HTERT RPE-1 (cell line): ENCODE data around the gene SOX6.

ENCODE experiments used
- in situ Hi-C: fragments of 300-500 bp; cut with MboI; formaldehyde crosslinking; loops from 4 replicates; pipeline ENCODE4 v1.14.3; 2020; ENCODE audit warnings: low sequenced_read_pairs

The SOX6 gene

DNA sequence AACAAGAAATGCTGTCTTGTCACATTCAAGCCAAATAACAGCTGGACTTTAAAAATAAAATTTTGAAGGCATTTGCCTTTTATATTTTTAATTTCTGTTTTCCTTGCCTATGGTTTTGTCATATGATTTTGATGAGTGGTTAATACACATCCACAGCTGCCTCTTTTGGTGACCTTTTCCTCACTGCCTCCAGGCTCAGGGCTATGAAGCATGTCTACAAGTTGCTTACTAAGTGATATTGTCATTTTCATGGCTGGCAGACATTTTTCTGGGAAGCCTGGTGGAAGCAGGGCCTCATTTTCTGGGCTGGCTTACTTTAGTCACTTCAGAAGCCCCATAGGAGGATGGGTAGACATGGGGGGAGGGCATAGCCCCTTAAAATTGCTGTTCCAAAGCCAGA, 344.9 kb downstream of the SOX6 start:
- in situ Hi-C loops: no loop called here

GRCh38 chr11:16009021-16009420, 347.3 kb downstream of the SOX6 start:
- in situ Hi-C loops: no loop called here

DNA sequence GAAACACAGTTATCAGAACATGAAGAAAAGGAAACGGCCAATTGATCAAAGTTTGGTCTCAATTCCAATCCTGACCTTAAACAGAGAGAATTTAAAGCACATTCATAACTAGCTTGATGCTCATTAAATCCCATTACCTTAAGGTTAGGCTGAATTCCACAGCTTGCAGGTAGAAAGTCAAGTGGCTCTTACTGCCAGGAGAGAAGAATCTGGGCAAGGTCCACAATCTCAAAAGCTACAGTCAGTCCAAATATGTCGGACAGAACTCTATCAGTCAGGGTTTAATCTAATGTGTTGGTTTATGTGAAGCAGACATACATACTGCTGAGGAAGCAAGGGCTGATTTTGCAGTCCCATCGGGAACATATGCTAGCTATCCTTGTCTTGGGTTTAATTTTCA, 348.8 kb downstream of the SOX6 start:
- in situ Hi-C loops: no loop called here

GRCh38 chr11:16002942-16003341, 353.4 kb downstream of the SOX6 start:
- in situ Hi-C loops: no loop called here

DNA sequence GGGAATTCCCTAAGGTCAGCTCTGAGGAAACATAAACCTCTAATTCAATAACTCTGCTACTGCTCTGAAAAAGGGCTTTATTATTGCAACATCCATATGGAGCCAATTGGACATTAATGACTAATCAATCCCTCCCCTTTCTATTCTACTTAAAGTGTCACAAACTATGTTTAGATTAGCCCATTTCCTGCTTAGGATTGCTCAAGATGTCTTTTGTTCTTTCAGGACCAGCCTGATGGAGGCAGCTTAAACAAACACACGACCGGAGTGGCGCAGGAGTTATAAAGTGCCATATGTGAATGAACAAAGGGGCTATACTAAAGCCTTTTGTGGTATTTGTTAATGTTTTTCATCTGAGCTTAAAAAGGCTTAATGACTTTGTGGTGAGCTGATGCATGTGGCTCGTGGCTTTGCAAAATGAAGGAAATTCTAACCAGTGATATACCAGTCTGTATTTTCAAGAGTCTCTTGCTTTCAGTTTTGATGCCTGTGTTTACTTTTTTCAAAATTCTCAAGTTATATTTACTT, 354.4 kb downstream of the SOX6 start:
- in situ Hi-C loops: no loop called here

DNA sequence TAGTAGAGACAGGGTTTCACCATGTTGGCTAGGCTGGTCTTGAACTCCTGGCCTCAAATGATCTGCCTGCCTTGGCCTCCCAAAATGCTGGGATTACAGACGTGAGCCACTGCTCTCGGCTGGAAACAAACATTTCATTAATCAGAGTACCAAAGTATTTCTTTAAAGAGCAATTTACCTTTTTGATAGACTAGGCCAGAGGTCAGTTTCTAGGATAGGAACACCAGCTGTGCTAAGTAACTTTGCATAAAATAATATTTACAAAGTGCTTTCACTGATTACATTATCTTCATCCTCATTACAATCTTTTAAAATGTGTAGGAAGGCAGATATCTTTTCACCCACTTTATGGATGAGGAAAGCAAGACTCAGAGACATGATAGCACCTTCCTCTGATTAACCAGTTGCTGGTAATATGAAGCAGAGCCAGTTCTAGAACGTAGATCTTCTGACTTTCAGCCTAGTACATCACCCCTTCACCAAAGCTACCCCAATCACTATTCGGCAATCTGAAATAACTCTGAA, 355.2 kb downstream of the SOX6 start:
- in situ Hi-C loops: no loop called here

- in situ Hi-C loops: no loop called here
Observed at GRCh38 chr11:16000065-16000464, 356.3 kb downstream of the SOX6 start.

- in situ Hi-C loops: no loop called here
Observed at GRCh38 chr11:15993345-15993744, 363.0 kb downstream of the SOX6 start.

- in situ Hi-C loops: no loop called here
Observed at GRCh38 chr11:15991215-15991614, 365.1 kb downstream of the SOX6 start.

DNA sequence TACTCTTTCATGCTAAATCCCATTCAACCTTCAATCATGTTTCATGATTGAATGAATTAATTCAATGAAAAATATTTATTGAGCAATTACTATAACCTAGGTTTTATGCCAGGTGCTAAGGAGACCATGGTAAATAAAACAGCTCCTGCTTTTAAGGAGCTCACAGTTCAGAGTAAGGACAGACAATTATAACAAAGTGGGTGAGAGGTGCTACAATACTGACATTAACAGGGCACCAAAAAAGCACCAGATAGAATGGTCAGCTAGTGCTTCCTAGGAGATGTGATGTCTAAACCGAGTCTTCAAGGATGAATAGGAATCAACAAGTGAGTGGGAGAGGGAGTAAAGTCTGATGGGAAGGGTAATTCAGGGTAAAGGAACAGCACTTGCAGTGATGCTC, 366.7 kb downstream of the SOX6 start:
- in situ Hi-C loops: no loop called here

DNA sequence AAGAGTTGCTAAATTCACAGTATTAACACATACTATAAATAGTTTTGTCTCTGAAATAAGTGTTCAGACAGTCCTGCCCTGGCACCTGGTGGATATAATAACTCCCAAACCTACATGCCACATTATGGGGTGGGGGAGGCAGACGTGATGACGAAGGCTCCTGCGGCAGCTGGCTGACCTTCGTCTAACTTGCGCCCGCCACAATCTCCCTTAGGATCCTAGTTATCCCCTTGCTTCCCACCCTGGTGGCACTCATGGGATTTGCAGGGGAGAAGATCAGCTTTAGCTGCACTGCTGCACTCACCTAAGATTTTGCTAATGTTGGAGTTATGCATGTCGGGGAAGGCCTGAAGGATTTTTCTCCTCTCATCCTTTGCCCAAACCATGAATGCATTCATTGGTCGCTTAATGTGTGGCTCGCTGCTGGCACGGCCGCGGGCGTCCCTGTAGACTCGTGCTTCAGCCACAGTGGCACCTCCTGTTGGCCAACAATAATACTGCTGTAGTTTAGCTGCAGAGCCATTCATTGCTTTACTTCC, 367.6 kb downstream of the SOX6 start:
- in situ Hi-C loops: no loop called here

GRCh38 chr11:15988016-15988550, 368.3 kb downstream of the SOX6 start:
- in situ Hi-C loops: no loop called here

DNA sequence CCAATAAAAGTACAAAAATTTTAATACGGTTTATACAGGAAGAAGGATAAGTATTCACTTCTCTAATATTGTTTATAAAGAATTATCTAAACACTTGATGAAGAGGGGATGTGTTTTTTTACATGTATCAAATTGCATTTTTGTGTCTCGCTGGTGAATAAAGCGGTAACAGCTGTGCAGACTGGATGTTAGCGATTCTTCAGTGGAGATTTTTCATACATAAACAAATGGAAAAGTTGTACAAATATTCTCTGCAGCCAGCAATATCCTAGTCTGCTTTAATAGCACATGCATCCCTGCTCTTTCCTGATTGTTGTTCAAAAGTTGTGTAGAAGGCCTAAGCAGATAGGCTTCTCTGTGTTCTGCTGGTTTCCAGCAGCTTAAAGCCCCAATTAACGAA, 369.3 kb downstream of the SOX6 start:
- in situ Hi-C loops: no loop called here

GRCh38 chr11:15985860-15986139, 370.5 kb downstream of the SOX6 start:
- in situ Hi-C loops: no loop called here

- in situ Hi-C loops: no loop called here
Observed at GRCh38 chr11:15985127-15985859, 371.1 kb downstream of the SOX6 start.

DNA sequence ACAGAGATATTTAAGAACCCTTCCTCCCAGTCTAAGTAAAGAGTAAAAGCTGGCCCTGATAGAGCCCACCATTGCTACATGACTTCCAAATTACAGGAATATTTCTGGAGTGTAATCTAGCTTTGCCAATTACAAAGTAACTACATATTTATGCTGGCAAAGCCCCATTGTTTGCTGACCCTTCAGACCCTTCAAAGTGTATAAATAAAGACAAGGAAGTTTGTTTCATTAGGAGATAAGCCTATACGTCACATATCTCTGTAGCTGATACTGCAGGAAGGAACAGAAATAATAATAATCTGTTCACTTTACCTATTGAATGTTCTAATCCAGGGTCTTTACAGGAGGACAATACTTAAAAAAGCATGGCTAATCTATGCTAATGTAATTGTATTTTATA, 375.1 kb downstream of the SOX6 start:
- in situ Hi-C loops: no loop called here

- in situ Hi-C loops: no loop called here
Observed at GRCh38 chr11:15977116-15977515, 379.2 kb downstream of the SOX6 start.

GRCh38 chr11:15976433-15977045, 379.8 kb downstream of the SOX6 start:
- in situ Hi-C loops: no loop called here

DNA sequence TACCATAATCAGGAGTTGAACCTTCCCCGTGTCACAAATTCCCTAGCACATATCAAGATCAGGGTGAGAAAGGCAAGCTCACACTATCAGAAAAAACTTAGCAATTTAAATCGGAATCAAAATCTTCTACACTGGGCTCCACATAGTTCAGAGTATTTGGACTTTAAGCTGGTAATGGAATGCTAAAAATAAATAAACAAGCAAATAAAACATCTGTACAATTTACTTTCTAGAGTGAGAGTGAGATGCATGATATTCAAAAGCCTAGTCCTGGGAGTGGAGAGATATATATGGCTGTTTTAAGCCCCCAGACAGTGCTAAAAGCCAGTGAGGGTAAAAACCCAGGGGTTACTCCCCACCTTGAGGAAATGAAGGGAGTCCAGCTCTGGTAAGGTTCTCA, 380.6 kb downstream of the SOX6 start:
- in situ Hi-C loops: no loop called here

GRCh38 chr11:15972838-15973237, 383.5 kb downstream of the SOX6 start:
- in situ Hi-C loops: no loop called here

DNA sequence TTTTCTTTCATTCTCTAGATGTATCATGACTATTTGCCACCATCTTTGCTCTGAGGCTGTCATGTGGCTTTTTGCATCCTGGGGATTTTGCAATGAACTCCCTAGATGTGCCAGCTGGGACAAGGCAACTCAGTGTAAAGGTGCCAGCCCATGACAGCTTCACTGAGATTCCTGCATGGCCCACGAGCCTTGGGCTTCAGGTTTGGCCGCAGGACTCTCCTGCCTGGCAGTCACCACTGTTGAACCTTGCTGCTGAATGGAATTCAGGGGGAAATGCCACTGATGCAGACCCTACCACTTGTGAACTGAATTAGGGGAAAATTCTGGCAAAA, 385.2 kb downstream of the SOX6 start:
- in situ Hi-C loops: no loop called here
